HG03280 (cell line): ENCODE measurements around the gene SSX1.
"Not testable (repeated sequence)": the region's sequence is repeated elsewhere in the genome, so short reads cannot be mapped to it uniquely, and the experiment has no call there.

Experiments used
- ATAC-seq: cut with Tn5 transposase; IDR thresholded peaks from one replicate; pipeline ENCODE4 v1.9.1; 2021; ENCODE audit warnings: mild to moderate bottlenecking, moderate library complexity; ENCODE audit not compliant: unreplicated experiment

Gene SSX1, protein sequence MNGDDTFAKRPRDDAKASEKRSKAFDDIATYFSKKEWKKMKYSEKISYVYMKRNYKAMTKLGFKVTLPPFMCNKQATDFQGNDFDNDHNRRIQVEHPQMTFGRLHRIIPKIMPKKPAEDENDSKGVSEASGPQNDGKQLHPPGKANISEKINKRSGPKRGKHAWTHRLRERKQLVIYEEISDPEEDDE

DNA sequence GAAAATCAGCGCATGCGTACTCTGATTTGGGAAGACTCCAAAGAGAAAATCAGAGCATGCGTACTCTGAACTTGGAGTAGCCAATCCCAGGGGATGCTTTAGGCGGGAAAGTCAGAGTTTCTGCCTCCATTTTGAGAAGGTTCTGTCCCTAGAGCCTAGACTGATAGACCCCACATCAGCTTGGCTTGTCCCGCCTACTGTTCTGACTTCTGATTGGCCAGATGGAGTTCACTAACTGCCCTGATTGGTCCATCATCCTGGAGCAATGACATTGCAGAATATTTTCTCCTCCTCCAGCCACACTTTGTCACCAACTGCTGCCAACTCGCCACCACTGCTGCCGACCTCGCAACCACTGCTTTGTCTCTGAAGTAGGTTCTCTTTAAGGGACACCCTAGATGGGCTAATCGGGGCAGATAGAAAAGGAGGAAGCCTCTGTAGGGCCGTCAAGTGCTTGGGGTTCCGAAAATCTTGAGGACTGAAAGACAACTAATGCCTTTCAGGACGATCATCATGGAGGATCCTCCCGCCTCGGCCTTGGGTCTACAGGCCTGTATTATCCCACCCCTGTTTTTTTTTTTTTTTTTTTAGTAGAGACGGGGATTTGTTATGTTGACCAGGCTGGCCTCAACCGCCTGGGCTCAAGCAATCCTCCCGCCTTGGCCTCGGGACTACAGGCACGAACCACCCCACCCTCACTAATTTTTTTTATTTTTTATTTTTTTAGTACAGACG is at the start of gene SSX1:
SSX1 (plus strand) TSS at position 331 of the 735 bp plus-strand sequence. CDS start 1,850 bp downstream, outside the sequence.
- not testable (repeated sequence) for ATAC-seq

DNA sequence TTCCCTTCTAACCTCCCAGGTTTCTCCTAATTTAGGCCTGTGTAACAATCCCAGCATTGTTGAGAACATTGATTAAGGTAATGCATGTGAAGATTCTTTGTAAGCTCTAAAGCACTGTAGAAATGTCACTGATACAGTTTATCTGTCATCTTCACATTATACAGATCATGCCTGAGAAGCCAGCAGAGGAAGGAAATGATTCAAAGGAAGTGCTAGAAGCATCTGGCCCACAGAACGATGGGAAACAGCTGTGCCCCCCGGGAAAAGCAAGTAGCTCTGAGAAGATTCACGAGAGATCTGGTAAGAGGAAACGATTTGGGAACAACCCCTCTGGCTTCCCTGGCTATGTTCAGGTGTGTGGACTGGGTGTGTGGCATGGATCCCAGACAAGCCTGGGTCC is 40.9 kb upstream of the SSX1 start:
- not testable (repeated sequence) for ATAC-seq

DNA sequence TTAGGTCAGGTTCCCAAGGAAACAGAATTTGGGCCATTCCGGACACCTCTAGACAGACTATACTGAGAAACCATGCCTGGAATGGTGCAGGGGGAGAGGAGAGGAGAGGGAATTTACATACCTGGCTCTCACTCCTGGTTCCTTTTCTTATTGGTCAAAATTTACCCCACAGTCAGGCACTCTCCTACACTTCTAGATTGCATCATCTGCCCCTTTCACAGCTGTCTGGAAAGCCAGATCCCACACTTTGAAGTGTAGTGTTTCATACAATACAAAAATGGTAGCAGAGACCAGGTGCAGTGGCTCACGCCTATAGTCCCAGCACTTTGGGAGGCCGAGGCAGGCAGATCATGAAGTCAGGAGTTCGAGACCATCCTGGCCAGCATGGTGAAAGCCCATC is 31.0 kb upstream of the SSX1 start:
- not testable (repeated sequence) for ATAC-seq

DNA sequence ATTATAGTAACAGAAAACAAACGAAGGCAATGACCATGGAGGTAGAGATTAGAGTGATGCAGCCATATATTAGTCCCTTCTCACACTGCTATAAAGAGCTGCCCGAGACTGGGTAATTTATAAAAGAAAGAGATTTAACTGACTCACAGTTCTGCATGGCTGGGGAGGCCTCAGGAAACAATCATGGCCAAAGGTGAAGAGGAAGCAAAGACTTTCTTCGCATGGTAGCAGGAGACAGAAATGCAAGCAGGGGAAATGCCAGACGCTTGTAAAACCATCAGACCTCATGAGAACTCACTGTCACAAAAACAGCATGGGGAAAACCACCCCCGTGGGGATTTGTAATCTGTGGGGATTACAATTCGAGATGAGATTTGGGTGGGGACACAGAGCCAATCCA is 2.2 kb upstream of the SSX1 start:
- ATAC-seq = not testable (repeated sequence)

DNA sequence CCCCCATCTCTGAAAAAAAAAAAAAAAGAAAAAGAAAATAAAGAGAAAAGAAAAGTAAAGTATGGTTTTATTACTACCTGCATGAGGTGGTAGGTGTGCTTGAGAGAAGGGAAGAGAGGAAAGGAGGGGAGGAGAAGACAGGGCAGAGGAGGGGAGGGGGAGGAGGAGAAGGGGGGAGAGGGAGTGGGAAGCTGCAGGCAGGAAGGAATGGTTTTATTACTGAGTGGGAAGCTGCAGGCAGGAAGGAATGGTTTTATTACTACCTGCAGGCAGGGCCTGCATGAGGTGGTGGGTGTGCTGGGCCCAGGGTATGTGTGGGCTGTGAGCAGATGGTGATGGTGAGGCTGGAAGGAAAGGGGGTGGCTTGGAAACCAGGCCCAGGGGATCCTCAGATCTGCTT is 19.2 kb downstream of the SSX1 start:
- ATAC-seq = not testable (repeated sequence)

DNA sequence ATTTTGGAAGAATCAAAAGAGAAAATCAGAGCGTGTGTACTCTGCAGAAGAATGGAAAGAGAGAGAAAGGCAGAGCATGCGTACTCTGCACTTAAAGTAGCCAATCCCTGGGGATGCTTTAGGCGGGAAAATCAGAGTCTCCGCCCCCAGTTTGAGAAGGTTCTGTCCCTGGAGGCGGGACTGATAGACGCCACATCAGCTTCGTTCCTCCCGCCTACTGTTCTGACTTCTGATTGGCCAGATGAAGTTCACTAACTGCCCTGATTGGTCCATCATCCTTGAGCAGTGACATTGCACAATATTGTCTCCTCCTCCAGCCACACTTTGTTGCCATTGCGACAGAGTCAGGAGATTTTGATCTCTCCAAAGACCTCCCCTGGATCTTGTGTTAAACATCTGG is 23.8 kb downstream of the SSX1 start:
- no peak for ATAC-seq

DNA sequence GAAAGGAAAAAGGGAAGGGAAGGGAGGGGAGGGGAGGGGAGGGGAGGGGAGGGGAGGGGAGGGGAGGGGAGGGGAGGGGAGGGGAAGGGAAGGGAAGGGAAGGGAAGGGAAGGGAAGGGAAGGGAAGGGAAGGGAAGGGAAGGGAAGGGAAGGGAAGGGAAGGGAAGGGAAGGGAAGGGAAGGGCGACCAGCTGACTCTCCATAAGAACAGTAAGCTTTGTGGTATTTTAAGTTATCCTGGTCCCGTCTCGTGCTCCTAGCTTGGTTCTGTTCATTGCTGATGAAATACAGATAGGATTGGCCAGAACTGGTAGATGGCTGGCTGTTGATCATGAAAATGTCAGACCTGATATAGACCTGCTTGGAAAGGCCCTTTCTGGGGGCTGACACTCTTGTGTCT is 25.5 kb downstream of the SSX1 start:
- ATAC-seq = not testable (repeated sequence)

DNA sequence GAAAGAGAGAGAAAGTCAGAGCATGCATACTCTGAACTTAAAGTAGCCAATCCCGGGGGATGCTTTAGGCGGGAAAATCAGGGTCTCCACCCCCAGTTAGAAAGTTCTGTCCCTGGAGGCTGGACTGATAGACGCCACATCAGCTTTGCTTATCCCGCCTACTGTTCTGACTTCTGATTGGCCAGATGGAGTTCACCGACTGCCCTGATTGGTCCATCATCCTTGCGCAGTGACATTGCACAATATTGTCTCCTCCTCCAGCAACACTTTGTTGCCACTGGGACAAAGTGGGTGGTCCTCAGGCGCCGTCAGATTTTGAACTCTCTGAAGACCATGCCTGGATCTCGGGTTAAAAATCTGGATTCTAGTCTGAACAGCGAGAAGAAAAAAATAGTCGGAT is 51.0 kb downstream of the SSX1 start:
- ATAC-seq = no peak

DNA sequence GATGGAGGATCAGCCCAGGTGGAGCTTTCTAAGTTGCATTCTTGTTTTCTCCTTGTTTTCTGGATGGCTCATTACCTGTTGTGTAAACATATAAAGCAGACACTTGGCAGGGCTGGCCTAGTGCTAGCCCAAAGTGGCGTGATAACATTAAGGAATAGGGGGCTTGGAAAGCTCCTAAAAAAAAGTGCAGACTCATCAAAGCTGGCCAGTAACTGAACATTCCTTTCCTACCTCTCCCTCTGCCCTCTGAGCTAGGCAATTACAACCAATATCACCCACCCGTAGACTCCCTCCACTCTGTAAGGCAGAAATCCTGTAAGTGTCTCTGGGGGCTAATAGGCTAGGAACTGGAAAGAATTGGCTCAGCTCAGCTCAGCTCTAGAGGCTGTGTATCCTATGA is 58.8 kb downstream of the SSX1 start:
- not testable (repeated sequence) for ATAC-seq
